NB4 (cell line): Measurements from ENCODE around the gene CHKA.

ENCODE experiments used
- DNase-seq: peaks from one replicate; pipeline ENCODE4 v3.0.0; 2010; ENCODE audit warnings: low read depth
- H3K4me3 ChIP-seq: one replicate; pipeline ENCODE4 v1.5.1; 2011; ENCODE audit warnings: mild to moderate bottlenecking, low read depth, low read length, moderate library complexity
- CTCF ChIP-seq: IDR thresholded peaks from one replicate; pipeline ENCODE4 v1.5.1; 2012; ENCODE audit warnings: low read depth, low read length
- MAX ChIP-seq: IDR thresholded peaks from 2 replicates; pipeline ENCODE4 v1.6.1; 2011; ENCODE audit warnings: low read depth, low read length
- MYC ChIP-seq: IDR thresholded peaks from 2 replicates; pipeline ENCODE4 v1.6.1; 2011; ENCODE audit warnings: low read depth, low read length
- POLR2A ChIP-seq: IDR thresholded peaks from 2 replicates; pipeline ENCODE4 v1.6.1; 2011; ENCODE audit warnings: mild to moderate bottlenecking; ENCODE audit not compliant: insufficient read length; ENCODE audit errors: extremely low read depth

The CHKA gene

GRCh38 chr11:68015467-68015866 is 105.7 kb downstream of the CHKA start:
- TF ChIP-seq MYC, result no peak
- no peak for TF ChIP-seq MAX
- no peak for TF ChIP-seq POLR2A
- no peak for TF ChIP-seq CTCF
- H3K4me3 ChIP-seq, result no peak overlapping the region
- DNase-seq, result no peak

GRCh38 chr11:68014947-68015447 is 106.2 kb downstream of the CHKA start:
- no peak for DNase-seq
- H3K4me3 ChIP-seq, result no peak overlapping the region
- TF ChIP-seq MAX (no peak), MYC (no peak), POLR2A (no peak), CTCF (no peak)

- H3K4me3 ChIP-seq, result no peak overlapping the region
- TF ChIP-seq POLR2A (no peak), CTCF (no peak), MAX (peak; percentile 18; the same call in 1 of the 2 replicates), MYC (no peak)
- peak; percentile 80 for DNase-seq
Observed at GRCh38 chr11:68014157-68014946, 106.8 kb downstream of the CHKA start.

- no peak for DNase-seq
- no peak overlapping the region for H3K4me3 ChIP-seq
- TF ChIP-seq CTCF (no peak), MYC (no peak)
Observed at GRCh38 chr11:68013611-68014156, 107.5 kb downstream of the CHKA start.

GRCh38 chr11:68012843-68013610 is 108.2 kb downstream of the CHKA start:
- TF ChIP-seq MYC (no peak), MAX (no peak), POLR2A (no peak)
- no peak for DNase-seq
- no peak overlapping the region for H3K4me3 ChIP-seq
